Lung (tissue), 12 donors: Measurements from ENCODE around the gene LEAP2. TPM values are rescaled to one million over a fixed set of nuclear protein-coding genes. Genes with fewer than 3 reads are reported as not detected.

Experiments used
- ATAC-seq: fragments of 200-7000 bp; cut with Tn5 transposase; one replicate; pipeline ENCODE4 v1.9.1; 2020; ENCODE audit warnings: moderate number of reproducible peaks; ENCODE audit not compliant: insufficient read depth, low FRiP score
- DNase-seq, 3 donors: peaks; one replicate each; pipeline ENCODE4 v3.0.0-alpha.2; 2013 to 2017
- H3K27ac ChIP-seq, 2 donors: one replicate each; pipeline ENCODE4 v1.5.1; 2013; ENCODE audit warnings: mild to moderate bottlenecking in 2 of 2, moderate library complexity in 2 of 2, control low read depth in 1 of 2, inconsistent platforms in 1 of 2, low read depth in 1 of 2, low read length in 1 of 2
- H3K27me3 ChIP-seq, 3 donors: one replicate each; pipeline ENCODE4 v1.5.1; 2013; ENCODE audit warnings: low read length in 2 of 3; ENCODE audit not compliant: control insufficient read depth in 3 of 3, insufficient read depth in 3 of 3
- H3K36me3 ChIP-seq, 4 donors: one replicate each; pipeline ENCODE4 v1.5.1; 2013; ENCODE audit warnings: low read length in 4 of 4, mild to moderate bottlenecking in 1 of 4, moderate library complexity in 1 of 4; ENCODE audit not compliant: control insufficient read depth in 4 of 4, insufficient read depth in 4 of 4
- H3K4me1 ChIP-seq, 5 donors: one replicate each; pipeline ENCODE4 v1.5.1; 2013; ENCODE audit warnings: low read length in 5 of 5, mild to moderate bottlenecking in 2 of 5, moderate library complexity in 1 of 5; ENCODE audit not compliant: control insufficient read depth in 5 of 5, insufficient read depth in 5 of 5
- H3K4me3 ChIP-seq: one replicate; pipeline ENCODE4 v1.5.1; 2013; ENCODE audit warnings: mild to moderate bottlenecking, control low read depth, moderate library complexity
- H3K9ac ChIP-seq, 2 donors: one replicate each; pipeline ENCODE4 v1.5.1; 2013; ENCODE audit warnings: low read length in 2 of 2, control low read depth in 1 of 2; ENCODE audit not compliant: insufficient read depth in 1 of 2
- H3K9me3 ChIP-seq, 4 donors: one replicate each; pipeline ENCODE4 v1.5.1; 2013; ENCODE audit warnings: low read length in 3 of 4, mild to moderate bottlenecking in 1 of 4, moderate library complexity in 1 of 4; ENCODE audit not compliant: control insufficient read depth in 4 of 4, insufficient read depth in 3 of 4
- CTCF ChIP-seq: IDR thresholded peaks from 2 replicates; pipeline ENCODE4 v1.5.1; 2012; ENCODE audit warnings: mild to moderate bottlenecking; ENCODE audit errors: control extremely low read depth, extremely low read depth
- WGBS, 2 donors: extraction: QIAGEN DNeasy Blood & Tissue Kit; methylation state at CpG; one replicate each; pipeline ENCODE4 v1.1.7; 2013; 5-methylcytosine and 5-hydroxymethylcytosine counted together
- polyA plus RNA-seq, 2 donors: library from polyadenylated mRNA; stranded (reverse); fragments of 200-250 nt; gene quantifications; one replicate each; pipeline ENCODE4 v1.2.1, GENCODE V29; 2013
- total RNA-seq, 2 donors: library from RNA; depleted of rRNA in 1 of 2; stranded (reverse); fragments of >200 nt in 1 of 2; gene quantifications; one replicate each; pipeline ENCODE4 v1.2.1, GENCODE V29; 2014 to 2021
- donor health status: control.
- donor health status: control.
- donor health status: Bipolar disorder and iron deficiency.
- donor health status: healthy.
- donor health status: DM: yes; HTN: yes; CAD: no.

LEAP2 gene
- total and polyA plus RNA-seq, 4 donors: 0.50 to 3.1 (median 1.3) TPM

- H3K9me3 ChIP-seq: no peaks in the 10 kb centered on the region
Observed at GRCh38 chr5:132865668-132866341, 7.7 kb upstream of the LEAP2 start.

GRCh38 chr5:132866342-132867045 is 7.0 kb upstream of the LEAP2 start, which contains the start of the genes GDF9 and UQCRQ:
TSS of gene GDF9 (minus strand) at chr5:132866469. CDS start at chr5:132864533, 1,936 bp downstream.
TSS of gene UQCRQ (plus strand) at chr5:132866642. CDS start at chr5:132866882, 240 bp downstream.
- peak within 1 kb of the TSS; percentile 93 to 97 for H3K27ac ChIP-seq
- H3K9me3 ChIP-seq: no peaks in the 10 kb centered on the region
- DNase-seq (peak; percentile 98 to 100 (median 100)), ATAC-seq (peak; percentile 96)
- H3K27me3 ChIP-seq: no peaks in the 10 kb centered on the region
- peak within 1 kb of the TSS; percentile 76 to 99 for H3K9ac ChIP-seq
- H3K4me3 ChIP-seq: peak within 1 kb of the TSS; percentile 66
- 0 to 1% methylated on average over 52 to 55 of the region's 55 CpGs for WGBS, 2 donors
- peak; percentile 6 for TF ChIP-seq CTCF
- H3K4me1 ChIP-seq: peaks cover 0 to 13% (median 5%) of the 10 kb centered on the region in 5 donors
- peaks cover 8 to 16% (median 10%) of the 10 kb centered on the region in 4 donors for H3K36me3 ChIP-seq

More at GRCh38 chr5:132865668-132866341, 7.7 kb upstream of the LEAP2 start:
- ATAC-seq (peak; percentile 42), DNase-seq (no peak)
- Histone ChIP-seq H3K4me3 (peak overlapping the region; percentile 54), H3K4me1 (peaks cover 0 to 13% (median 5%) of the 10 kb centered on the region in 5 donors), H3K27ac (peak overlapping the region; percentile 93 to 97), H3K27me3 (no peaks in the 10 kb centered on the region), H3K9ac (peak overlapping the region; percentile 67 to 99), H3K36me3 (peaks cover 8 to 16% (median 10%) of the 10 kb centered on the region in 4 donors)
- 35 to 45% methylated on average over 27 to 30 of the region's 30 CpGs for WGBS, 2 donors
- TF ChIP-seq CTCF: no peak

GRCh38 chr5:132867046-132867451 is 6.4 kb upstream of the LEAP2 start:
- no peak for DNase-seq
- no peak for TF ChIP-seq CTCF
- no peaks in the 10 kb centered on the region for H3K9me3 ChIP-seq
- peak overlapping the region; percentile 91 to 97 for H3K27ac ChIP-seq
- H3K9ac ChIP-seq: peak overlapping the region; percentile 76 to 99
- H3K36me3 ChIP-seq: peaks cover 9 to 16% (median 10%) of the 10 kb centered on the region in 4 donors
- H3K27me3 ChIP-seq: no peaks in the 10 kb centered on the region
- 2 to 3% methylated on average over 13 of the region's 13 CpGs for WGBS, 2 donors
- H3K4me3 ChIP-seq: peak overlapping the region; percentile 66
- peak; percentile 4 for ATAC-seq
- H3K4me1 ChIP-seq: peaks cover 0 to 13% (median 7%) of the 10 kb centered on the region in 5 donors
